Psoas muscle (tissue), 8 donors: ENCODE data around the gene ARHGEF33. TPM values are rescaled to one million over a fixed set of nuclear protein-coding genes. Genes with fewer than 3 reads are reported as not detected.

Experiments
- ATAC-seq, 4 donors: fragments of 200-7000 bp; cut with Tn5 transposase; one replicate each; pipeline ENCODE4 v1.9.1; 2020; ENCODE audit warnings: moderate library complexity in 3 of 4, mild to moderate bottlenecking in 2 of 4
- DNase-seq, 2 donors: peaks; one replicate each; pipeline ENCODE4 v3.0.0-alpha.2; 2020
- H3K27ac ChIP-seq: fragments of 200-600 bp; one replicate; pipeline ENCODE4 v1.8.0; 2022
- H3K27me3 ChIP-seq, 3 donors: fragments of 200-600 bp in 1 of 3; one replicate each; pipeline versions ENCODE4 v1.6.1 to v1.8.0; 2013 to 2022; ENCODE audit warnings: low read length in 2 of 3, mild to moderate bottlenecking in 2 of 3, moderate library complexity in 1 of 3; ENCODE audit not compliant: insufficient read depth in 3 of 3
- H3K36me3 ChIP-seq, 2 donors: fragments of 200-600 bp in 1 of 2; one replicate each; pipeline versions ENCODE4 v1.6.1 to v1.8.0; 2013 to 2022; ENCODE audit warnings: low read depth in 1 of 2, mild to moderate bottlenecking in 1 of 2, moderate library complexity in 1 of 2; ENCODE audit not compliant: insufficient read depth in 1 of 2
- H3K4me1 ChIP-seq: fragments of 200-600 bp; one replicate; pipeline ENCODE4 v1.8.0; 2022
- H3K4me3 ChIP-seq: fragments of 200-600 bp; one replicate; pipeline ENCODE4 v1.8.0; 2022; ENCODE audit warnings: mild to moderate bottlenecking
- H3K9me3 ChIP-seq: fragments of 200-600 bp; one replicate; pipeline ENCODE4 v1.8.0; 2022
- CTCF ChIP-seq: fragments of 200-600 bp; IDR thresholded peaks from one replicate; pipeline ENCODE4 v1.8.0; 2022; ENCODE audit warnings: antibody characterized with exemption
- WGBS, 3 donors: extraction: QIAGEN DNeasy Blood & Tissue Kit; methylation state at CpG; one replicate each; pipeline versions ENCODE4 v1.1.6 to v1.1.7; 2013; 5-methylcytosine and 5-hydroxymethylcytosine counted together
- intact Hi-C, 2 donors: fragments of 100-400 bp; cut with DNase I; formaldehyde crosslinking; loops; one replicate each; pipeline versions ENCODE4 v1.11.0 to v1.14.2; 2022
- polyA plus RNA-seq, 3 donors: library from polyadenylated mRNA; stranded (reverse); fragments of 200-250 nt; gene quantifications; one replicate each; pipeline ENCODE4 v1.2.3, GENCODE V29; 2013
- total RNA-seq, 4 donors: library from RNA; stranded (reverse); fragmentation: NEBNext Ultra II Directional in 2 of 4; extraction: Animal tissue kit (Norgen Biotek cat#: 25700) in 2 of 4; gene quantifications; one replicate each; pipeline versions ENCODE4 v1.2.1 to v1.2.4, GENCODE V29; 2021 to 2023
- donor health status: healthy with polysubstance abuse.
- donor health status: DM: no; HTN: no; CAD: no; lungs with moderate emphysema.
- donor health status: Bipolar disorder and iron deficiency.
- donor health status: healthy.
- donor health status: DM: yes; HTN: yes; CAD: no.
- donor health status: DM: no; HTN: no; CAD: no.
- donor health status: DM: no; HTN: no; CAD: no.
- donor health status: DM: yes; HTN: yes; CAD: no.

Gene ARHGEF33
- total and polyA plus RNA-seq, 7 donors, result 0.03 to 0.58 (median 0.15) TPM

GRCh38 chr2:38937548-38937947 lies 47.9 kb downstream of the ARHGEF33 start:
- 78 to 87% (median 83%) methylated on average over 3 of the region's 3 CpGs for WGBS, 3 donors
- intact Hi-C loops, result no loop called here

GRCh38 chr2:38940746-38941145 lies 51.1 kb downstream of the ARHGEF33 start:
- WGBS, 3 donors, result 56 to 71% (median 68%) methylated on average over 1 of the region's 1 CpG
- ATAC-seq (no peak), DNase-seq (no peak)
- H3K9me3 ChIP-seq, result no peaks in the 10 kb centered on the region
- no peak for TF ChIP-seq CTCF
- intact Hi-C loops, result loop anchor here in 1 of 2 donors (10.0 kb wide), 1 partner anchor 94 kb away; no protein-coding TSS in a partner anchor
- H3K36me3 ChIP-seq, result no peaks in the 10 kb centered on the region
- H3K27me3 ChIP-seq, result no peaks in the 10 kb centered on the region
- H3K4me1 ChIP-seq, result no peaks in the 10 kb centered on the region
- no peak overlapping the region for H3K4me3 ChIP-seq
- no peak overlapping the region for H3K27ac ChIP-seq

More at GRCh38 chr2:38937548-38937947, 47.9 kb downstream of the ARHGEF33 start:
- no peak for DNase-seq
- Histone ChIP-seq H3K36me3 (no peaks in the 10 kb centered on the region), H3K4me3 (no peak overlapping the region), H3K27ac (no peak overlapping the region), H3K4me1 (no peaks in the 10 kb centered on the region), H3K27me3 (no peaks in the 10 kb centered on the region), H3K9me3 (no peaks in the 10 kb centered on the region)
- TF ChIP-seq CTCF, result no peak
- no peak for ATAC-seq

GRCh38 chr2:38943784-38944183 lies 54.1 kb downstream of the ARHGEF33 start:
- H3K36me3 ChIP-seq, result no peaks in the 10 kb centered on the region
- DNase-seq (no peak), ATAC-seq (no peak)
- no peak overlapping the region for H3K27ac ChIP-seq
- no peak overlapping the region for H3K4me3 ChIP-seq
- no peaks in the 10 kb centered on the region for H3K27me3 ChIP-seq
- intact Hi-C loops, result loop anchor here in 1 of 2 donors (10.0 kb wide), 1 partner anchor 91 kb away; no protein-coding TSS in a partner anchor
- TF ChIP-seq CTCF, result no peak
- no peaks in the 10 kb centered on the region for H3K4me1 ChIP-seq
- no peaks in the 10 kb centered on the region for H3K9me3 ChIP-seq

- Histone ChIP-seq H3K4me1 (no peaks in the 10 kb centered on the region), H3K4me3 (no peak overlapping the region), H3K36me3 (no peaks in the 10 kb centered on the region), H3K27ac (no peak overlapping the region), H3K27me3 (no peaks in the 10 kb centered on the region), H3K9me3 (no peaks in the 10 kb centered on the region)
- DNase-seq, result no peak
- intact Hi-C loops, result loop anchor here in 1 of 2 donors (10.0 kb wide), 1 partner anchor 89 kb away; no protein-coding TSS in a partner anchor
- ATAC-seq, result no peak
- 84 to 90% (median 86%) methylated on average over 4 of the region's 4 CpGs for WGBS, 3 donors
- no peak for TF ChIP-seq CTCF
Measured at GRCh38 chr2:38945372-38945771, 55.7 kb downstream of the ARHGEF33 start.

- no peak for DNase-seq
- ATAC-seq, result no peak
- no peak for TF ChIP-seq CTCF
- Histone ChIP-seq H3K9me3 (no peaks in the 10 kb centered on the region), H3K36me3 (no peaks in the 10 kb centered on the region), H3K27me3 (no peaks in the 10 kb centered on the region), H3K4me1 (no peaks in the 10 kb centered on the region), H3K27ac (no peak overlapping the region), H3K4me3 (no peak overlapping the region)
- WGBS, 3 donors, result 72 to 82% (median 80%) methylated on average over 5 of the region's 5 CpGs
- intact Hi-C loops, result loop anchor here in 1 of 2 donors (10.0 kb wide), 1 partner anchor 89 kb away; no protein-coding TSS in a partner anchor
Measured at GRCh38 chr2:38945911-38946310, 56.2 kb downstream of the ARHGEF33 start.
